NCI-H510A (cell line): ENCODE data around the gene CYB5D1.

Experiments used
- DNase-seq: peaks from one replicate; lab custom pipeline; 2025; lab: John Stamatoyannopoulos, UW

Gene CYB5D1

GRCh38 chr17:7833795-7834541 lies 23.8 kb upstream of the CYB5D1 start, which contains the start of gene KDM6B:
Gene KDM6B (plus strand): TSS chr17:7834217. CDS start chr17:7845555, 11,338 bp downstream.
- DNase-seq: peak; percentile 86

DNA sequence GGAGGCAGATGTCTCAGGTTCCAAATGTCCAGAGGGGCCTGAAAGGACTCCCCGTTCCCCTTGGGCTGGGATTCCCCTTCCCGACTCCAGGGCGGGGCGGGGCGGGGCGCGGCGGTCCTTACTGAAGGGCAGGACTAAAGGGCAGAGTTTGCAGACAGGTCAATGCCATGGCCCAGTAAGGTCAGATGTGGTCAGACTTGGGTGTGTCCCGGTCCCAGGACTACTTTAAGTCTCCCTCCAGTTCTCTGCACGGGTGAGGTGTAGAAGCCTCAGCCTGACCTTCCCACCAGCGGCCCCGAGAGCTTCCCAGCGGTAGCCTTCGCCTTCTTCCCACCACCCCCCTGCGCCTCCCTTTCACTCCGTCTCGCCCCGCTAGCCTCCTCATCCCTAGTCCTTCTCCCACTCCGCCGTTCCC lies 23.3 kb upstream of the CYB5D1 start:
- no peak for DNase-seq

GRCh38 chr17:7834957-7835813 lies 22.6 kb upstream of the CYB5D1 start:
- DNase-seq: peak; percentile 93

- DNase-seq: peak; percentile 65
Observed at GRCh38 chr17:7835814-7836595, 21.8 kb upstream of the CYB5D1 start.

DNA sequence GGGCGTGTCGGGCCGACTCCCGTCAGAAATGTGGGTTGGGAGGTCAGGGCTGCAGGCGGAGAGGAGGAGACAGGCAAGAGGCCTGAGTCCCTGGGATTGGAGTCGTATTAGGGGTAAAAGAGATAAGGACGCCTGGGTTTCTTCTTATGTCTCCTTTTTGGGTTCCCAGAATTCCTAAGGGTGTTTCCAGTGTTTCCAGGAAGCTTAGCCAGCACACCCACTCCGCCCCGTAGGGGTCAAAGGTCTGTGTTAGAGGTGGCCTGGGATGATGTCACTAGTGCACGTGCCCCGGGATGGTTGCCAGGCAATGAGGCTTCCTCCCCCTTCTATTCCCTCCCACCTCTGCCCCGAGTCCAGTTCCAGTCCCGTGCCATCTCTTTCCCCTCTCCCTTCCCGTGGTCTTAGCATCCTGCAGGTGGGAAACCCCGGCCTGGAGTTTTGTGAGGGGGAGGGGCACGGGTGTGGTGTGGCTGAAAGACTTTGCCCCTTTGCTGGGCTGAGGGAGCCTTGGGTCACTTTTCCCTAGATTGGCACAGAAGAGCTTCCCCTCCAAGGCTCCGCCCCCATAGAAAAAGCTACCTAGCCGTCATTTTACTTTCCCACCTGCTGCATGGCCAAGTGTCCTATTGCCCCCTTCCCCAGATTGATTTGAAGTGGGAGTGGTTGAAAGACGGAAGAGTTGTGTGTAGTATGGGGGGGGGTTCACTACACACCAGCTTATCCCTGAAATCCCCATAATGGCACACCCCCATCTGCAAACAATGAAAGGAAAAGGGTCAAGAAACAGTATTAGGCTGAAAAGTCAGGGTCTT lies 21.0 kb upstream of the CYB5D1 start:
- peak; percentile 98 for DNase-seq

DNA sequence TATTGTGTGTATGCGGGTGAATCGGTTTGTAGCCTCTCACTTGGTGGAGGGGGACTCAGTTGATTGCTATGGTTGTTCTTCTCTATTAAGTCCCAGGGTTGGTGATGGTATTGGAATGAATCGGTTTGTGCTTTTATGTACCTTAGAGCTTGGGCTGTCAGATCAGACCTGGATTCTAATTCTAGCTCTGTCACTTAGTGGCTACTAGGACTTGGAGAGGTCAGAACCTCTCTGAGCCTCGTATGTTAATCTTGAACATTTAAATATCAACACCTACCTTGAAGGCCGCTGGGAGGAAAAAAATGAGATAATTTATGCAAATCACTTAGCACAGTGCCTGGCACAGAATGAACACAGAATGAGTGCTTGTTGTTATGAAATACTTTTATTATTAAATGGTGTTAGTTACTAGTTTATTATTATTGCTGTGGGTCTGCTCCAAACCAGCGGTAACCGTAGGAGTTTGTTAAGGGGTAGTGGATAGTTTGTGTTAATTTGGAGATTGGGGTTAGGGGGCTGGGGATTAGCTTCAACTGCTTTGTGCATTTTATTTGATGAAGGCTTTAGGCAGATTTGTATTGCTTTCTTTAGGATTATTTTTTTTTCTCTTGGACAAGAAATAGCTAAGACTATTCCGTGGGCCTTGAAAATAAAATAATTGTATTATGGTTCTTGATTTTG lies 20.3 kb upstream of the CYB5D1 start:
- no peak for DNase-seq

GRCh38 chr17:7838090-7839075 lies 19.4 kb upstream of the CYB5D1 start:
- peak; percentile 54 for DNase-seq

DNA sequence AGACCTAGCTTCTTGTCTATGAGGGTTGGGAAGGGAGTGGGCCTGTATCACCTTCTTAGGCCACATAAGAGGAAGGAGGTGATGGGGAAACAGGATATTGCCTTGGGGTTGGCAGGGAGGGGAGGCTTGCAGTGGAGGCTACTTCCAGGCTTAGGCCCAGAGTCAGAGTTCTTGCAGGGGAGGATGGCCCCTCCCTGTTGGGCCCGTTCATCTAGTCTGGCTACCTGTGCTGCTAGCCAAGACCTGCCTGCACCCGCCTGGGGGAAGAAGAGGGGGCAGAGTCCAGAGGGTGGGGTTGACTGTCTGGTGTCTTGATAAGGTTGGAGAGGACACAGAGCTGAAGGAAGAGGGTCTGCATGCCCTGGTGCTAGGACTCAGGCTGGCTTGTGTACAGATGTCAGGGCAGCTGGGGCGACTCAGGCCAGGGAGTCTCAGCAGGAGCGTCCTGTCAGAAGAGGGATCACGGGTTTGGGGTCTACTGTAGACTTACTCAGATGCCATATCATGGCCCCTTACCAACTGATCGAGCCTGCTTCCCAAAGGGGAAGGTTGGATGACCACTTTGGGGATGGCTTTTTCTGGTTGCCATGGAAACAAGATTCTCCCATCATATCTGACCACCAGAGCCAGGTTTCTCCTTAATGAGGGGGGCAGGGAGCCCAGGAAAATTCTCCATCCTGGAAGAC lies 18.5 kb upstream of the CYB5D1 start:
- DNase-seq: no peak

DNA sequence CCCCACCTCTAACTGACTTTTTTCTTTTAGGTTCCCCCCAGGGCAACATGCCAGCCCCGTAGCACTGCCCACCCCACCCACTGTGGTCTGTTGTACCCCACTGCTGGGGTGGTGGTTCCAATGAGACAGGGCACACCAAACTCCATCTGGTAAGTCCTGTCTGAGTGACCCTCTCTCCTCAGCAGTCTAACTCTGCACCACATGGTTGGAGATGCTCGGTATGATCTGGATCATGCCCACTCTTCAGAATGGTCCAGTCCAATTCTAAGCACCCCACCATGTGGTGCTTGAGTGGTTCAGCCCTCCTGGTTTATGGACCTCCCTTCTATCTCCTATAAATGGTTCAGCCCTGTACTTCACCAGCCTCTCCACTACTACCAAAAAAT lies 17.9 kb upstream of the CYB5D1 start:
- DNase-seq: peak; percentile 25

GRCh38 chr17:7840441-7840840 lies 17.4 kb upstream of the CYB5D1 start:
- DNase-seq: no peak

GRCh38 chr17:7840875-7841274 lies 16.9 kb upstream of the CYB5D1 start:
- no peak for DNase-seq

- DNase-seq: peak; percentile 65
Observed at GRCh38 chr17:7841396-7841914, 16.3 kb upstream of the CYB5D1 start.

DNA sequence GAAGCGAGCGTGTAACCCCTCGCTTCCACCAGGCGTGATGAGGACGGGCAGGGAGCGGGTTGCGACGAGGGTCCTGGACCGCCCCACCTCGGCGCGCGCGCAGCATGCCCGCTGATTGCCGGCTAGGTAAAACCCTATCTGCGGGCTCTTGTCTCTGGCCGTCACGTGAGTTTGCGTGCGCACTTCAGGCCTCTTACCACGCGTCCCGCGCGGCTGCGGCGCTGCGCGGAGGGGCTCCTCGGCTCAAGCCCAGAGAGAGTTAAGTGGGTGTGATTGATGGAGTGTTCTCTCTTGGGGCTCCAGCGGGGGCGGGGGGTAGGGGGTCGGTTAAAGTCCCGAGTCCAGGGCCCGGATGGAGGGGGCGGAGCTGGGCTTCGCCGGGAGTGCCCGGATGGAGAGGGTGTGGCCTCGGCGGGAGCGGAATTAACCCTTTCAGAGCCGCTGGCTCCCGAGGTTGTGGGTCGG lies 15.9 kb upstream of the CYB5D1 start:
- DNase-seq: peak; percentile 74

GRCh38 chr17:7842380-7843256 lies 15.2 kb upstream of the CYB5D1 start:
- DNase-seq: peak; percentile 47

GRCh38 chr17:7843257-7843535 lies 14.6 kb upstream of the CYB5D1 start:
- DNase-seq: no peak

DNA sequence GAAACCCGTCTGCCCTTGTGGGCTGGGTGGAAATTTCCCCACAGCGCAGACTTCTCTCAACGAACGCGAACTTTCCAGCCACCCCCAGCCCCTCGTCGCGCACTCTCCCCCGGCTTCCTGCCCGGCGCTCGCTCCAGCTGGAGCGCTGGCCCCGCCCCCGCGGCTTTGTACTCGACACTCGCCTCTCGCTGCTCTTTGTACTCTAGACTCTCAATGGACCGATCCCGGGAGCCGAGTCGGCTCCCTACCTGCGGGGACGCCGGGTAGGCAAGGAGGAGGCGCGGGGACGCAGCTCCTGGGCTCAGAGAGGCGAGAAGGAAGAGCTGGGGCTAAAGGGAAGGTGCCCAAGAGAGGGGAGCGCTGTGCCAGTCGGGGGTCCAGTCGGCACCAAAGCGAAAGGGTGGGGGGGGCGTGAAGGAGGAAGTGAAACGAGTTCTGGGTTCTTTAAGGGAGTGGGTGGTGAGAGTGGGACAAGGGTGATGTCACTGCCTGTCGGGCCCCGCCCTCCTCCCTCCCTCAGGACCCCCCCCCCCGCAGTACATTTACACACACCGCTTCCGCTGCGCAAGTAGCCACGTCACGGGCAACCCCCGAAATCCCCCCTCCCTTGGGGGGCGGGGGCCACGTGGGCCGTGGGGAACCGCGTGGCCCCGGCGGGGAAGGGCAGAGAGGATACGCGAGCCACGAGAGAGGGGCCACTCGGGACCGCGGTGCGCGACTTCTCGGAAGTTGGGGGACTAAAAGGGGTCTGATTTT lies 14.1 kb upstream of the CYB5D1 start:
- DNase-seq: peak; percentile 88
